Measurements from ENCODE around the gene CCDC122.

The CCDC122 gene

DNA sequence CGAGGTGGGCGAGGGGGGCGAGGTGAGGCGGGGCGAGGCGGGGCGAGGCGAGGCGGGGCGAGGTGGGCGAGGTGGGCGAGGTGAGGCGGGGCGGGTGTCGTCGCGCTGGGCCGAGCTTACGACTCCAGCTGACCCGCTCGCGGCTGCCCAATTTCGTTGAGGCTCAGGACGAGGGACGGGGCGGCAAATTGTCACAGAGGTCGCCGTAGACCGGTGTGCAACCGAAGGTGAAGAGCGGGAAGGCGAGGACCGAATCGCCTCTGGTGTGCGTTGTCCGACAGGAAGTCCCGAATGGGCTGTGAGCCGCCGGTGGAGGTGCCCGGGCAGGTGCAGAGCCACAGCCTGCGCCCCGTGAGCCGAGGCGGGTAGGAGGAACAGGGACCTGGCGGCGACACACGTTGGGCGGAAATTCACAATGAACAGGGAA, 228 bp upstream of the CCDC122 start, which contains the start of gene LACC1:
TSS of gene LACC1 (plus strand) at position 150 of the 427 bp plus-strand sequence. CDS start 1,082 bp downstream, outside the sequence.
- in situ Hi-C loops (cut with MboI; ENCODE audit: low sequenced_read_pairs, unreplicated experiment), result no loop called here
- TF ChIP-seq, protein P1, sequence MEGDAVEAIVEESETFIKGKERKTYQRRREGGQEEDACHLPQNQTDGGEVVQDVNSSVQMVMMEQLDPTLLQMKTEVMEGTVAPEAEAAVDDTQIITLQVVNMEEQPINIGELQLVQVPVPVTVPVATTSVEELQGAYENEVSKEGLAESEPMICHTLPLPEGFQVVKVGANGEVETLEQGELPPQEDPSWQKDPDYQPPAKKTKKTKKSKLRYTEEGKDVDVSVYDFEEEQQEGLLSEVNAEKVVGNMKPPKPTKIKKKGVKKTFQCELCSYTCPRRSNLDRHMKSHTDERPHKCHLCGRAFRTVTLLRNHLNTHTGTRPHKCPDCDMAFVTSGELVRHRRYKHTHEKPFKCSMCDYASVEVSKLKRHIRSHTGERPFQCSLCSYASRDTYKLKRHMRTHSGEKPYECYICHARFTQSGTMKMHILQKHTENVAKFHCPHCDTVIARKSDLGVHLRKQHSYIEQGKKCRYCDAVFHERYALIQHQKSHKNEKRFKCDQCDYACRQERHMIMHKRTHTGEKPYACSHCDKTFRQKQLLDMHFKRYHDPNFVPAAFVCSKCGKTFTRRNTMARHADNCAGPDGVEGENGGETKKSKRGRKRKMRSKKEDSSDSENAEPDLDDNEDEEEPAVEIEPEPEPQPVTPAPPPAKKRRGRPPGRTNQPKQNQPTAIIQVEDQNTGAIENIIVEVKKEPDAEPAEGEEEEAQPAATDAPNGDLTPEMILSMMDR (IDR thresholded peaks at IDR 0.05; ENCODE audit: borderline replicate concordance, control extremely low read depth, extremely low read depth, insufficient read depth, missing control alignments), result no peak
- DNase-seq (ENCODE audit: low spot score), result peak; percentile 65

DNA sequence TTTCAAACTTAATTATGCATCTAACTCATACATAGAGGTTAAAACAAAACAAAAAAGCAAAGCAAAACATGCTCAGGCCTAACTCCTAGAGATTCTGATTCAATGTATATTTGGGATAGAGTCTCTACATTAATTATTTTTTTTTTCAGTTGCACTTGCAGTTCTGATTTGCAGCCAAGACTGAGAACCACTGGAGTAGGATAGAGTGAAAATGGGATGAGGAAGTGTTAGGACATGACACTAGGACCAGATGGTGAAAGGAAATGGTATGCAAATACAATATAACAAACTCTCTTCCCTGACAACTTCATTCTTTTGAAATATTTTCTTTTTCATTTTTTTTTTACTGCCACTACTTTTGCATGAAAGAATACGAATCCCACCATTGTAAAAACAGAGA, 1.8 kb downstream of the CCDC122 start:
- in situ Hi-C loops (cut with MboI; ENCODE audit: low sequenced_read_pairs, unreplicated experiment), result no loop called here
- no peak for DNase-seq (ENCODE audit: low spot score)
- TF ChIP-seq, protein P1 (IDR thresholded peaks at IDR 0.05; ENCODE audit: borderline replicate concordance, control extremely low read depth, extremely low read depth, insufficient read depth, missing control alignments), result no peak

DNA sequence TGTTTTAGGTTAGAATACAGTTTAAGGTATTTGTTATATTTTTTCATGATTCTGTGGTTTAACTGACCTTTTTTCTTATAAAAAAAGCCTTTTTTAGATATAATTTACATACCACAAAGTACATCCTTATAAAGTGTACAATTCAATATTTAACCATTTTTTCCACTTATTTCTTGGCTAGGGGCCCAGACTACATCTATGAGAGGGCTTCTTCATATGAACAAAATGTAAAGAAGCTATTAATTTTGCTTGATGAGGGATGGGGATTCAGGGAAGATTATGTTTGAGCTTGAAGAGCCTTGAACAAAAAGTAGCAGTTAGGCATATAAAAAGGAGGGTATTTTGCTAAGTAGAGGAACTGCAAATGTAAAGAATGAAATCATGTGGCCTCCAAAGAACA, 2.2 kb downstream of the CCDC122 start:
- TF ChIP-seq, protein P1 (IDR thresholded peaks at IDR 0.05; ENCODE audit: borderline replicate concordance, control extremely low read depth, extremely low read depth, insufficient read depth, missing control alignments), result no peak
- in situ Hi-C loops (cut with MboI; ENCODE audit: low sequenced_read_pairs, unreplicated experiment), result no loop called here
- DNase-seq (ENCODE audit: low spot score), result no peak

DNA sequence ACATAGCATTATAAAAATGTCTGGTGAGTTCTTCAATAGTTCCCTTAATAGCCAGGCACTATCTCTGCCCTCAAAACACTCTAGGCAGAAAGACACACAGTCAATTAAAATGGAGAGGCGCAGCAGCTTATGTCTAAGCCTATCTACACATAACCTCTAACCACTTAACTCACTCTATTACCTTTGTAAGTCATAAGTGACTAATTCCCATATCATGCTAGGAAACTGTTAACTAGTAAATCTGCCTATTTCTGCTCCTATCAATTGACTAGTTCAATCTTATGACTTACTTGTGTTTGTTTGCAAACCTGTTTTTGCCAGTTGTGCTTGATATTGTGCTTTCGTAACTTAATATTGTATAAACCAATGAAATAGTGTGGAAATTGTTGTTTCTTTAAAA, 3.2 kb downstream of the CCDC122 start:
- in situ Hi-C loops (cut with MboI; ENCODE audit: low sequenced_read_pairs, unreplicated experiment), result no loop called here
- no peak for DNase-seq (ENCODE audit: low spot score)
- TF ChIP-seq, protein P1 (IDR thresholded peaks at IDR 0.05; ENCODE audit: borderline replicate concordance, control extremely low read depth, extremely low read depth, insufficient read depth, missing control alignments), result no peak

DNA sequence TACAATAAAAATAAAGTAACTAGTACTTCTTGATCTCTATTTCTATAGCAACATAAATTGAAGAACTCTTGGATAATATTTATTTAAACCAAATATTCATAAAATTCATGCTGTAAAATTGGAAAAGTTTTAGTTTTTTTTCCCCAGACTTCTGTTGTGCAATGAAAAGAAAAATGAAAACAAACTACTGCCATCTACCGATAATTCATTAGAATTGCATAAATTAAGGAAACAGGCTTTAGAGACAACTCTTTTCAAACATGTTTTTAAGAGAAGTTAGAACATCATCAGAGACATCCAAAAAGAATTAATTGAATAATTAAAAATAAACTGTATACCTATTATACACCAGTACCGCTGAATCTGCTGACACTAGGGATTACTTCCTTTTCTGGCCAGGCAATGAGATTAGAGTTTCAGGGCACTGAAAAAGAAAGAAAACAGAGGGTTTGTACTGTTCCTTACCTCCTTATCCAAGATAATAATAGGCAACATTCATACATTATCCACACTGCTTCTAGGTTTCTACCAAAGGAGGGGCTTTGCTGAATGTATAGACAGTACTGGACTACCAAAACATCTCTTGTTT, 4.9 kb downstream of the CCDC122 start:
- in situ Hi-C loops (cut with MboI; ENCODE audit: low sequenced_read_pairs, unreplicated experiment), result no loop called here

DNA sequence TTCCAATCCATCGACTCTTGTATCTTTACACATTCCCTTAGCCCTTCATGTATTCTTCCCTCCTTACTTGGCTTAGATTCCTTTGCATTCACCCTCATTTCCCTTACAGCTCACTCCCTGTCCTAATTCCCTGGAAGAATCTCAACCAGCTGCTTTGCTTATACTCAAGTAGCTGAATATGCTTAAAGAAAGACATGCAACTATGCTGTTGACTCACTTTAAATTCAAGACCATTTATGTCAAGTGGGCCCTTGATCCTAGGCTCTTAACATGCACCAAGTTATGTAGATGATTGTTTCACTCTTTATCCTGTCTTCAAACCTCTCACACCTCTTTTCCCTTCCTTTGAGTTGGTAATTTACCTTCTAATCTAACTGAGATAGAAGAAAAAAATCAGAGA, 7.4 kb downstream of the CCDC122 start:
- in situ Hi-C loops (cut with MboI; ENCODE audit: low sequenced_read_pairs, unreplicated experiment), result no loop called here
- TF ChIP-seq, protein P1 (IDR thresholded peaks at IDR 0.05; ENCODE audit: borderline replicate concordance, control extremely low read depth, extremely low read depth, insufficient read depth, missing control alignments), result no peak
- no peak for DNase-seq (ENCODE audit: low spot score)

More for the DNA sequence above, 4.9 kb downstream of the CCDC122 start:
- TF ChIP-seq, protein P1 (IDR thresholded peaks at IDR 0.05; ENCODE audit: borderline replicate concordance, control extremely low read depth, extremely low read depth, insufficient read depth, missing control alignments), result peak; percentile 26
- DNase-seq (ENCODE audit: low spot score), result no peak

All from GM13976 (cell line).